ENCODE measurements around the gene KLHL6. TPM values are rescaled to one million over a fixed set of nuclear protein-coding genes. Genes with fewer than 3 reads are reported as not detected.

The KLHL6 gene
- total and polyA plus RNA-seq, 2 of the 13 experiments (the other 11 are each of a cell fraction or from before 2014, with no cell fraction given): not detected

DNA sequence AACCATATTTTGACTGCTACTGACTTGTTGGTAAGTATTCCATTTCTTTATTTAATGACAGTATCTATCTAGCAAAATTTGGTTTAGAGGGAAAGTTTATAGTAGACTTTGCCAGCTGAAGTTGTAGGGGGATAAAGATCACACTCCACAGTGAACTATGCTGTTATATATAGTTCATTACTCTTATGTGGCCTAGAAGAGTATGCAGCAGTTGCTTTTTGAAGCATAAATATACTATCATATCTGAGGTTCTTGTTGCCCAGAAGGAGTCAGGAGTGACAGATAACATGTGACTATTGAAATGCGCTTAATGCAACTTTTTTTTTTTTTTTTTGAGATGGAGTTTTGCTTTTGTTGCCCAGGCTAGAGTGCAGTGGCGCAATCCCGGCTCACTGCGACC is 101.4 kb downstream of the KLHL6 start:
- H3K9ac ChIP-seq (ENCODE audit: insufficient read depth, low read depth, low read length): no peak overlapping the region
- no peak overlapping the region for H3K27ac ChIP-seq (ENCODE audit: extremely low read length, insufficient read depth, low read length)
- peaks cover 22% of the 10 kb centered on the region for H3K4me1 ChIP-seq (ENCODE audit: insufficient read depth, low read length)
- H4K20me1 ChIP-seq (ENCODE audit: insufficient read depth, low read length): no peaks in the 10 kb centered on the region
- H2AFZ ChIP-seq (ENCODE audit: low read length): no peak overlapping the region
- ATAC-seq (no peak), DNase-seq (ENCODE audit: low spot score) (no peak), FAIRE-seq (no peak)
- no peaks in the 10 kb centered on the region for H3K9me3 ChIP-seq (ENCODE audit: low read length)
- CTCF ChIA-PET (ENCODE audit: low intra/inter-chr PET ratio, low total read pairs): no interaction called here
- no peak overlapping the region for H3K4me3 ChIP-seq (replicated peaks in 1 of 3; ENCODE audit: insufficient read depth in 1 of 3, low read depth in 2 of 3, low read length in 3 of 3)
- no peak overlapping the region for H3K4me2 ChIP-seq (ENCODE audit: low read depth, low read length)
- WGBS (ENCODE audit: low lambda C conversion rate): 93% methylated on average over 4 of the region's 4 CpGs
- no peak for TF ChIP-seq CREM (IDR thresholded peaks at IDR 0.05)
- no peak for TF ChIP-seq CREM (CRISPR knock-in tag; IDR thresholded peaks at IDR 0.05)
- POLR2A ChIA-PET: no interaction called here
- no peaks in the 10 kb centered on the region for H3K79me2 ChIP-seq (ENCODE audit: insufficient read depth, low read length)
- intact Hi-C loops (cut with micrococcal nuclease; ENCODE audit: unreplicated experiment) (no loop called here), in situ Hi-C loops (cut with HindIII; ENCODE audit: extremely low pct_ligation_motif_present, low pct_unique_long_range_greater_than_20kb) (no loop called here)
- BruUV-seq (replicated peaks): no TSS peak
- H3K27me3 ChIP-seq (ENCODE audit: control insufficient read depth in 1 of 2, insufficient read depth in 2 of 2, low read length in 2 of 2): no peaks in the 10 kb centered on the region
- peaks cover 1 to 6% of the 10 kb centered on the region in 2 experiments; a peak in 1 of 5 replicates for H3K36me3 ChIP-seq (replicated peaks in 1 of 2; ENCODE audit: control insufficient read depth in 1 of 2, insufficient read depth in 2 of 2, low read length in 2 of 2)

DNA sequence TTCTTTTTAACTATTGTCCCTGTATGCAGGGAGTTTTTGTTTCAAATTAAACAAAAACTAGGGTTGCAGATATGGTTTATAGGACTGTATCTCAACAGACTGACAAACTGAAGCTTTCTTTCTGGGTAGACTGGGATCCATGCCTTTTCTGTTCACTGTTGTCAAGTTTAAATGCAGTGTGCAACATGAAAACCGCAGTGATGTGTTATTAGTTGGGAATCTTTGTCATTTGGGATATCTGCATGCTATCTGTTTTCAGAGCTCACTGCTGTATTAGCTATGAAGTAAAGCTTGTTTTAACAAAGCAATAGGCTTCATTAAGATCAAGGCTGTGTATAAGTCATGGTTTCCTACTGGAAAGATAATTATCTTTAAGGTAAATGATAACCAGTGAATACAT is 105.7 kb downstream of the KLHL6 start:
- Histone ChIP-seq H3K4me2 (ENCODE audit: low read depth, low read length) (peak overlapping the region; percentile 81; the same call in 1 of the 2 replicates), H3K9ac (ENCODE audit: insufficient read depth, low read depth, low read length) (0 out of 2 replicates have a peak overlapping the region, but pooled peaks have one; percentile 26), H3K36me3 (replicated peaks in 1 of 2; ENCODE audit: control insufficient read depth in 1 of 2, insufficient read depth in 2 of 2, low read length in 2 of 2) (peaks cover 1 to 6% of the 10 kb centered on the region in 2 experiments; a peak in 1 of 5 replicates), H2AFZ (ENCODE audit: low read length) (no peak overlapping the region), H3K27me3 (ENCODE audit: control insufficient read depth in 1 of 2, insufficient read depth in 2 of 2, low read length in 2 of 2) (no peaks in the 10 kb centered on the region; a peak in 2 of 5 replicates), H3K4me1 (ENCODE audit: insufficient read depth, low read length) (peaks cover 22% of the 10 kb centered on the region), H3K79me2 (ENCODE audit: insufficient read depth, low read length) (peaks cover 8% of the 10 kb centered on the region), H3K4me3 (replicated peaks in 1 of 3; ENCODE audit: insufficient read depth in 1 of 3, low read depth in 2 of 3, low read length in 3 of 3) (no peak overlapping the region), H4K20me1 (ENCODE audit: insufficient read depth, low read length) (no peaks in the 10 kb centered on the region), H3K27ac (ENCODE audit: extremely low read length, insufficient read depth, low read length) (no peak overlapping the region), H3K9me3 (ENCODE audit: low read length) (no peaks in the 10 kb centered on the region)
- intact Hi-C loops (cut with micrococcal nuclease; ENCODE audit: unreplicated experiment) (no loop called here), in situ Hi-C loops (cut with HindIII; ENCODE audit: extremely low pct_ligation_motif_present, low pct_unique_long_range_greater_than_20kb) (no loop called here)
- DNase-seq (ENCODE audit: low spot score) (no peak), ATAC-seq (no peak), FAIRE-seq (no peak)
- BruUV-seq (replicated peaks): no TSS peak
- ChIA-PET POLR2A (no interaction called here), CTCF (ENCODE audit: low intra/inter-chr PET ratio, low total read pairs) (no interaction called here)
- WGBS (ENCODE audit: low lambda C conversion rate): 100% methylated on average over 1 of the region's 1 CpG
- TF ChIP-seq BORCS8-MEF2B (CRISPR knock-in tag; IDR thresholded peaks at IDR 0.05) (no peak), FOXA1 (IDR thresholded peaks at IDR 0.05) (no peak), FOXA1 (CRISPR knock-in tag; IDR thresholded peaks at IDR 0.05) (no peak), ZNF790 (CRISPR knock-in tag; IDR thresholded peaks at IDR 0.05; ENCODE audit: borderline replicate concordance) (no peak)

All from HepG2 (cell line).